WTC11 (cell line): Measurements from ENCODE around the gene MKS1.

Experiments
- CREM ChIP-seq: sonication (generic); formaldehyde crosslinking; IDR thresholded peaks from 2 replicates; pipeline ENCODE4 v1.8.1; 2022; ENCODE audit warnings: mild to moderate bottlenecking, missing genetic modification reagents, moderate library complexity
- JUN ChIP-seq: sonication (generic); formaldehyde crosslinking; IDR thresholded peaks from 2 replicates; pipeline ENCODE4 v1.8.0; 2023; ENCODE audit warnings: mild to moderate bottlenecking, missing genetic modification reagents
- USF1 ChIP-seq: sonication (generic); formaldehyde crosslinking; IDR thresholded peaks from 2 replicates; pipeline ENCODE4 v1.8.0; 2022; ENCODE audit warnings: mild to moderate bottlenecking, missing genetic modification reagents
- USF2 ChIP-seq: sonication (generic); formaldehyde crosslinking; IDR thresholded peaks from 2 replicates; pipeline ENCODE4 v1.8.1; 2023; ENCODE audit warnings: mild to moderate bottlenecking, missing genetic modification reagents, moderate library complexity
- ZNF317 ChIP-seq: sonication (generic); formaldehyde crosslinking; IDR thresholded peaks from 2 replicates; pipeline ENCODE4 v1.8.1; 2023; ENCODE audit warnings: low read depth, mild to moderate bottlenecking, moderate library complexity, missing genetic modification reagents, borderline replicate concordance
- ZNF671 ChIP-seq: fragments of 250-450 bp; sonication (Bioruptor Pico); IDR thresholded peaks from 2 replicates; pipeline ENCODE4 v1.8.0; 2021; ENCODE audit warnings: mild to moderate bottlenecking
- ZSCAN18 ChIP-seq: fragments of 250-450 bp; sonication (Bioruptor Pico); IDR thresholded peaks from 2 replicates; pipeline ENCODE4 v2.1.2; 2022; ENCODE audit warnings: mild to moderate bottlenecking, moderate library complexity
- TF ChIP-seq, protein P1 (sequence below): fragments of 200-600 bp; IDR thresholded peaks from 2 replicates; pipeline ENCODE4 v1.8.0; 2022; ENCODE audit warnings: antibody characterized with exemption
- TF ChIP-seq, protein P2 (sequence below): sonication (generic); formaldehyde crosslinking; conservative IDR thresholded peaks from 2 replicates; pipeline ENCODE4 v1.8.1; 2023; ENCODE audit warnings: mild to moderate bottlenecking, low read depth, missing genetic modification reagents, moderate library complexity
- TF ChIP-seq, protein P3 (sequence below): fragments of 250-450 bp; sonication (Bioruptor Pico); conservative IDR thresholded peaks from 2 replicates; pipeline ENCODE4 v1.9.0; 2021; ENCODE audit warnings: mild to moderate bottlenecking
- TF ChIP-seq, protein P4 (sequence below): sonication (generic); formaldehyde crosslinking; IDR thresholded peaks from 2 replicates; pipeline ENCODE4 v1.8.0; 2023; ENCODE audit warnings: missing genetic modification reagents, mild to moderate bottlenecking, borderline replicate concordance

- TF ChIP-seq, protein P1, sequence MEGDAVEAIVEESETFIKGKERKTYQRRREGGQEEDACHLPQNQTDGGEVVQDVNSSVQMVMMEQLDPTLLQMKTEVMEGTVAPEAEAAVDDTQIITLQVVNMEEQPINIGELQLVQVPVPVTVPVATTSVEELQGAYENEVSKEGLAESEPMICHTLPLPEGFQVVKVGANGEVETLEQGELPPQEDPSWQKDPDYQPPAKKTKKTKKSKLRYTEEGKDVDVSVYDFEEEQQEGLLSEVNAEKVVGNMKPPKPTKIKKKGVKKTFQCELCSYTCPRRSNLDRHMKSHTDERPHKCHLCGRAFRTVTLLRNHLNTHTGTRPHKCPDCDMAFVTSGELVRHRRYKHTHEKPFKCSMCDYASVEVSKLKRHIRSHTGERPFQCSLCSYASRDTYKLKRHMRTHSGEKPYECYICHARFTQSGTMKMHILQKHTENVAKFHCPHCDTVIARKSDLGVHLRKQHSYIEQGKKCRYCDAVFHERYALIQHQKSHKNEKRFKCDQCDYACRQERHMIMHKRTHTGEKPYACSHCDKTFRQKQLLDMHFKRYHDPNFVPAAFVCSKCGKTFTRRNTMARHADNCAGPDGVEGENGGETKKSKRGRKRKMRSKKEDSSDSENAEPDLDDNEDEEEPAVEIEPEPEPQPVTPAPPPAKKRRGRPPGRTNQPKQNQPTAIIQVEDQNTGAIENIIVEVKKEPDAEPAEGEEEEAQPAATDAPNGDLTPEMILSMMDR, result no peak
- TF ChIP-seq, protein P2, sequence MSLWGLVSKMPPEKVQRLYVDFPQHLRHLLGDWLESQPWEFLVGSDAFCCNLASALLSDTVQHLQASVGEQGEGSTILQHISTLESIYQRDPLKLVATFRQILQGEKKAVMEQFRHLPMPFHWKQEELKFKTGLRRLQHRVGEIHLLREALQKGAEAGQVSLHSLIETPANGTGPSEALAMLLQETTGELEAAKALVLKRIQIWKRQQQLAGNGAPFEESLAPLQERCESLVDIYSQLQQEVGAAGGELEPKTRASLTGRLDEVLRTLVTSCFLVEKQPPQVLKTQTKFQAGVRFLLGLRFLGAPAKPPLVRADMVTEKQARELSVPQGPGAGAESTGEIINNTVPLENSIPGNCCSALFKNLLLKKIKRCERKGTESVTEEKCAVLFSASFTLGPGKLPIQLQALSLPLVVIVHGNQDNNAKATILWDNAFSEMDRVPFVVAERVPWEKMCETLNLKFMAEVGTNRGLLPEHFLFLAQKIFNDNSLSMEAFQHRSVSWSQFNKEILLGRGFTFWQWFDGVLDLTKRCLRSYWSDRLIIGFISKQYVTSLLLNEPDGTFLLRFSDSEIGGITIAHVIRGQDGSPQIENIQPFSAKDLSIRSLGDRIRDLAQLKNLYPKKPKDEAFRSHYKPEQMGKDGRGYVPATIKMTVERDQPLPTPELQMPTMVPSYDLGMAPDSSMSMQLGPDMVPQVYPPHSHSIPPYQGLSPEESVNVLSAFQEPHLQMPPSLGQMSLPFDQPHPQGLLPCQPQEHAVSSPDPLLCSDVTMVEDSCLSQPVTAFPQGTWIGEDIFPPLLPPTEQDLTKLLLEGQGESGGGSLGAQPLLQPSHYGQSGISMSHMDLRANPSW (CRISPR knock-in tag), result no peak
- TF ChIP-seq USF2 (no peak), CREM (CRISPR knock-in tag) (no peak), ZSCAN18 (CRISPR knock-in tag) (no peak), JUN (no peak), USF1 (CRISPR knock-in tag) (no peak), ZNF317 (no peak), ZNF671 (CRISPR knock-in tag) (no peak)
- TF ChIP-seq, protein P3, sequence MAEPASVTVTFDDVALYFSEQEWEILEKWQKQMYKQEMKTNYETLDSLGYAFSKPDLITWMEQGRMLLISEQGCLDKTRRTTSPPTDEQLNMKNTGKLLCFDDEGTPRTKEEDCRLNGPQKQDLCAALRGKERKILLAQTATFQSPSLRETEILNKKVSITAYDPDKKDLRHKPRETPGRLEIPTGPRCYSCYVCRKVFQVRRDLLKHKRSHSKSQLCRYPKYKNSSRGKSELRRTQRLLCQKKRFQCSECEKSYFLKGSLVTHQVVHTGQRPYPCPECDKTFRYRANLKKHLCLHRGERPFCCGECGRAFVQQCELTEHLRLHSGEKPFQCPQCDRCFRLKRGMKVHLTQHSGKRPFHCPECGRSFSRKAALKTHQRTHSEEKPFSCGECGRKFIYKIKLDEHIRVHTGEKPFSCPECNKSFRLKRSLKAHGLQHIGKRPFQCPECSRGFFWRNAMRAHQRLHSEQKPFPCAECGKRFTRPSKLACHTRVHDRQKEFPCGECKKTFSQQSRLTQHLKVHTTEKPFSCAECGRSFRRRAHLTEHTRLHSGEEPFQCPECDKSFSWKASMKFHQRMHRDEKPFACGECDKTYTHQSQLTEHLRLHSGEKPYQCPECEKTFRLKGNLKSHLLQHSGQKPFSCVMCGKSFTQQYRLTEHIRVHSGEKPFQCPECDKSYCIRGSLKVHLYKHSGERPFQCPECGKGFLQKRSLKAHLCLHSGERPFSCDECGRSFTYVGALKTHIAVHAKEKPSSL (CRISPR knock-in tag), result no peak
- TF ChIP-seq, protein P4, sequence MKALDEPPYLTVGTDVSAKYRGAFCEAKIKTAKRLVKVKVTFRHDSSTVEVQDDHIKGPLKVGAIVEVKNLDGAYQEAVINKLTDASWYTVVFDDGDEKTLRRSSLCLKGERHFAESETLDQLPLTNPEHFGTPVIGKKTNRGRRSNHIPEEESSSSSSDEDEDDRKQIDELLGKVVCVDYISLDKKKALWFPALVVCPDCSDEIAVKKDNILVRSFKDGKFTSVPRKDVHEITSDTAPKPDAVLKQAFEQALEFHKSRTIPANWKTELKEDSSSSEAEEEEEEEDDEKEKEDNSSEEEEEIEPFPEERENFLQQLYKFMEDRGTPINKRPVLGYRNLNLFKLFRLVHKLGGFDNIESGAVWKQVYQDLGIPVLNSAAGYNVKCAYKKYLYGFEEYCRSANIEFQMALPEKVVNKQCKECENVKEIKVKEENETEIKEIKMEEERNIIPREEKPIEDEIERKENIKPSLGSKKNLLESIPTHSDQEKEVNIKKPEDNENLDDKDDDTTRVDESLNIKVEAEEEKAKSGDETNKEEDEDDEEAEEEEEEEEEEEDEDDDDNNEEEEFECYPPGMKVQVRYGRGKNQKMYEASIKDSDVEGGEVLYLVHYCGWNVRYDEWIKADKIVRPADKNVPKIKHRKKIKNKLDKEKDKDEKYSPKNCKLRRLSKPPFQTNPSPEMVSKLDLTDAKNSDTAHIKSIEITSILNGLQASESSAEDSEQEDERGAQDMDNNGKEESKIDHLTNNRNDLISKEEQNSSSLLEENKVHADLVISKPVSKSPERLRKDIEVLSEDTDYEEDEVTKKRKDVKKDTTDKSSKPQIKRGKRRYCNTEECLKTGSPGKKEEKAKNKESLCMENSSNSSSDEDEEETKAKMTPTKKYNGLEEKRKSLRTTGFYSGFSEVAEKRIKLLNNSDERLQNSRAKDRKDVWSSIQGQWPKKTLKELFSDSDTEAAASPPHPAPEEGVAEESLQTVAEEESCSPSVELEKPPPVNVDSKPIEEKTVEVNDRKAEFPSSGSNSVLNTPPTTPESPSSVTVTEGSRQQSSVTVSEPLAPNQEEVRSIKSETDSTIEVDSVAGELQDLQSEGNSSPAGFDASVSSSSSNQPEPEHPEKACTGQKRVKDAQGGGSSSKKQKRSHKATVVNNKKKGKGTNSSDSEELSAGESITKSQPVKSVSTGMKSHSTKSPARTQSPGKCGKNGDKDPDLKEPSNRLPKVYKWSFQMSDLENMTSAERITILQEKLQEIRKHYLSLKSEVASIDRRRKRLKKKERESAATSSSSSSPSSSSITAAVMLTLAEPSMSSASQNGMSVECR (CRISPR knock-in tag), result no peak
Measured at GRCh38 chr17:58192612-58193011, 26.4 kb downstream of the MKS1 start, which contains the start of gene EPX.
